Measurements from ENCODE around the gene CCL27.

CCL27 gene

DNA sequence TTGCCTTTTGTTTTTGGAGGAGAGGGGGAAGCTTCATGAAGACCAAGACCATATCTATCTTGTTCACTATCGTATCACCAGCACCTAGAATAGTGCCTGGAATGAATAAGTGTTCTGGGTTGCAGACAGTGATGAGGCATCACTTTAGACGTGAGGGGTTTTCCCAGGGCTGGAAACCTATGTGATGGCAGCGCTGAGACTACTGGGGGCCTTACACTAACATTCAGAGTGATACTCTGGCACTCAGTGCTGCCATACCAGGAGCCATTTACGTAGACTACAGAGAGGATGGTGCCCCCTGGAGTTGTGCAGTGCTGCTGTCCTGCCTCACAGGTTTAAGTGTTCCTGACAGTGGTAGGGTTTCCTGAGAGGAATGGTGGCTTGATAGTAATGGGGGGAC lies 21.7 kb upstream of the CCL27 start:
- peak in 1 of 5 experiments; percentile 19 for DNase-seq

DNA sequence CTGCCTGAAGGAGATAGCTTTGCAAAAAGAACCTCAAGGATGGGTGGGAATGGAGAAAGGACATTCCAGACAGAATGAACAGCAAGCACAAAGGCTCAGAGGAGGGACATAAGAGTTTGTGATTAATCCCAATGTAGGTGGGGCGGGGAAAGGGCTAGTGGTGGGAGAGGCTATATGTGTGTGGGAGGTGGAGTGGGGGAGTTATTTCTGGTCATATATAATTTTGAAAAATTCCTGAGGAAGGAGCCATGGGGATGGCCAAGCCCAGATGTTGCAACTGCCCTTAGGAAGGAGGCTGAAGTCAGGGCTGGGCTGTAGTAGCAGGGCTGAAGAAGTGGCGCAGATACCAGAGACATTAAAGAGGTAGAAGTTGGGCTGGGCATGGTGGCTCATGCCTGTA lies 13.4 kb upstream of the CCL27 start:
- no peak for DNase-seq

DNA sequence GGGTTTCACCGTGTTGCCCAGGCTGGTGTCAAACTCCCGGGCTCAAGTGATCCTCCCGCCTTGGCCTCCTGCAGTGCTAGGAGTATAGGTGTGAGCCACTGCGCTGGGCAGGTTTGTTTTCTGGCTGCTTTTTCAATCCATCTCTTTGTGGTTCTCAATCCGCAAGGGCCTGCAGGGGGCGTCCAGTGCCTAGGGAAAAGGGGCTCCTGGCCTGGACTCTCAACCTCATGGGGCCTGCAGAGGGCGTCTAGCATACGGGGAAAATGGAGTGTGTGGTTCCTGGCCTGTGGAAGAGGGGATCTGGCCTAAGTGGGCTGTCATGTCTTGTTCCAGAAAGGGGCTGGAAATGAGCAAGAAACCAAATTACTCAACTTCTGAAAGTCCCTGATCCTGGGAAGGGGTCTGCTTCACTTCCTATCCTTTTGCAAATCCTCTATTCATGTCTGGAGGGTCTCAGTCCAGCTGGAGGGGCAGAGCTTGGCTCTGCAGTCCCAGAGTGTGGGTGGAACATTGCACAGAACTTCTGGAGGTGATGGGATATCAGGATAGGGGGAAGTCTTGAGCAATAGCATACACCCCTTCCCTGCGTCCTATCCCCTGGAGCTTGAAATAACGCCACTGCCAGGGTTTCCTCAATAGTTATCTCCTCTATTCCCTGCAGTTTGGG lies 12.7 kb upstream of the CCL27 start:
- peak in 3 of 5 experiments; percentile 34 to 45 (median 44) for DNase-seq

DNA sequence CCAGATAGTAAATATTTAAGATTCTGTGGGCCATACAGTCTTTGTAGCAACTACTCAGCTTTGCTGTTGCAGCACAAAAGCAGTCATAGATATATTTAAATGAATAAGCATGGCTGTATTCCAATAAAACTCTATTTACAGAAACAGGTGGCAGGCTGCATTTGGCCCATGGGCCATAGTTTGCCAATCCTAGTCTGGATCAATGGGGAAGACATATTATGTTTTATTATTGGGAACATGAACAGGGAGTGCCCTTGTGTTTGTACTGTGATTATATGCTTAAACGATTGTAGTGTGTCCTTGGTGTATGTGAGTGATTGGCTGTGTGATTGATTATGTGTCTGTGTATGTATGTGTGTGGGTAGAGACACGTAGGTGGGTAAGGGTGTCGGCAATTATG lies 12.0 kb upstream of the CCL27 start:
- no peak for DNase-seq

DNA sequence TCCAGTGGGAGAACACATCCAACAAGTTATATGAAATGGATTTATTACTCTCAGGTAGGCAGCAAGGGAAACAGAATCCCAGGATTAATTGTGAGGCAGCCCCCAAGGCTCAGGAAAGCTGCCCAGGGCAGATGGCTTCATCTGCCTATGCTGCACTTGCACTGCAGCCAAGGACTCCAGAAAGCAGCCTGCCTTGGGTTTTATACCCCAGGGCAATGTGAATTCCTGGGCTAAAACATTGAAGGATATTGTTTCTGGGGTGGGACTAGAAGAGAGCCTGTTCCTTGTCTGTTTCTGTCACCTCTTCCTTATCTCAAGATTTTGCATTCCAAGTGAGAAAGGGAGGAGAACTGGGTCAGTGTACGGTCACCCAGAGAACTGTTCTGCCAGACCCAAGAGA lies 8.8 kb upstream of the CCL27 start:
- DNase-seq: no peak

DNA sequence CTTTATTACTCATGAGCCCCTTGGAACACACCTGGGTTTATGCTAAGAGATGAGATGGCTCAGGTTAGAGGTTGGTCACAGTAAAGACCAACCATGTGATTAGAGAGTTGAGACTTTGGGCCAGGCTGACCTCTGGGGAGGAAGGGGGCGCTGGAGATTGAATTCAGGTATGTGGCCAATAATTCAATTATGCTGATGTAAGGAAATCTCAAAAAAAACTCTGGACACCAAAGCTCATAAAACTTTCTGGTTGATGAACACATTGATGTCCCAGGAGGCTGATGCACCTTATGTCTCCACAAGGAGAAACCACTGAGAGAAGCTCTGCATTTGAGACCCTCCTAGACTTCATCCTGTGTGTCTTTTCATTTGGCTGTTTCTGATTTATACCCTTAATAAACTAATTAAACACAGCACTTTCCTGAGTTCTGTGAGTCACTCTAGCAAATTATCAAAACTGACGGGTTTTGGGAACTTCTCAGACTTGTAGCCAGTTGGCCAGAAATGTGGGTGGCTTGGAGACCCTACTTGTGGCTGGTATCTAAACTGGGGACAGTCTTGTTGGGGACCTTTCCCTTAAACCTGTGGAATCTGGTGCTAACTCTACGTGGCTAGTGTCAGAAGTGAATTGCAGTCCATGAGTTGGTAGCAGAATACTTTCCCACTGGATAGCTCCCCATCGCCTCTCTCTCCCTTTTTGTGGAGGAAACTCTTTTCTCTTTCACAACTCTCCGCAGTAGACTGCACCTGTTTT lies 7.5 kb upstream of the CCL27 start:
- no peak for DNase-seq

DNA sequence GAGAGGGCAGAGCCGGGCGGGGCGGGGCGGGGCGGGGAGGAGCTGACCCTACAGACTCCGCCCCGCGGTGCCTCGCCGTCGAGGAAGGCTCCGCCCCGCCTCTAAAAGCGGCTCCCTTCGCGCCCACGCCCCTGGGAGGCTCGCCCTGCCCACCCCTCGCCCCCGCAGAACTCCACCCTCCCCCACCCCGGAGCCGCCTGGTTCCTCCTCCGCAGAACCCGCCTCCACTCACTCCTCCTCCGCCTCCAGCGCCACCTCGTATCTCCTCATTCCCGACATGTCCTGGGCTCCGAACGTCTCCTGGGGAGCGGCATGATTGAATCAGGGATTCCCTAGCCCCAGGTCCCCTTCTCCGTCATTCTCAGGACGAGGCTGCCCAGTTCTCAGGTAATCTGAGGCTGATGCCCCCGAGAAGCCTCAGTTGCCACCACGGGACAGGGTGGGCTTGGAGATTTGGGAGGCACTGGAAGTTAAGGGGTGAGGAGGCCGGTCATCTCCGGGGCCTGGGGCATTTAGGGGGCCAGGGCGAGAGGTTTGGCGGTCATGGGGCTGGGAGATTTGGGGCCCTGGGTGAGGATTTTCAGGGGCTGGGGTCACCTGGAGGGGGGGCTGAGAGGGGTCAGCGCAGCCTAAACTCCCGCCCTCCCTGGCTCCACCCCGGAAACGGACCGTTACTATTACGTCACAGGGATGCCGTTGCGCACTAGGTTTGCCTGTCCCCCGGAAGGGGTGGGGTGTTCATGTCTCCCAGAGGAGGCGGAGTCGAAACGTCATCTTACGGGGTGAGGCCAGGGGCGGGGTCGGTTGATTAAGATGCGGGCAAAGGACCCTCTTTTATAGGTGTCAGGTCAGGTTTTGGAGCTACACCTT lies 3.2 kb upstream of the CCL27 start:
- peak; percentile 71 to 93 (median 88) for DNase-seq

DNA sequence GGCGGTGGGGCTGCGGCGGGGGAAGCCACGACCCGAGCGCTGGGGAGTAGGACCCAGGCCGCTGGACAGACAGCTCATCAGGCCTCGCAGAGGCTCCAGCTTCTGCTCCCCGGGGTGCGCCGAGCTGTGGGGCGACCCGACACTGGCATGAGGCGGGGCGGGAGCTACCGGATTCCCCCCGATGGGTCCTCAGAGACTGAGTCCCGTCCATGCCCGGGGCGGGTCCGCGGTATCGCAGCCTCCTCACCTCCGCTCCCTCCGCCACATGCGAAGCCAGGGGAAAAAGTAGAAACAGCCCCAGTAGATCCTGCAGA lies 2.6 kb upstream of the CCL27 start:
- no peak for DNase-seq

DNA sequence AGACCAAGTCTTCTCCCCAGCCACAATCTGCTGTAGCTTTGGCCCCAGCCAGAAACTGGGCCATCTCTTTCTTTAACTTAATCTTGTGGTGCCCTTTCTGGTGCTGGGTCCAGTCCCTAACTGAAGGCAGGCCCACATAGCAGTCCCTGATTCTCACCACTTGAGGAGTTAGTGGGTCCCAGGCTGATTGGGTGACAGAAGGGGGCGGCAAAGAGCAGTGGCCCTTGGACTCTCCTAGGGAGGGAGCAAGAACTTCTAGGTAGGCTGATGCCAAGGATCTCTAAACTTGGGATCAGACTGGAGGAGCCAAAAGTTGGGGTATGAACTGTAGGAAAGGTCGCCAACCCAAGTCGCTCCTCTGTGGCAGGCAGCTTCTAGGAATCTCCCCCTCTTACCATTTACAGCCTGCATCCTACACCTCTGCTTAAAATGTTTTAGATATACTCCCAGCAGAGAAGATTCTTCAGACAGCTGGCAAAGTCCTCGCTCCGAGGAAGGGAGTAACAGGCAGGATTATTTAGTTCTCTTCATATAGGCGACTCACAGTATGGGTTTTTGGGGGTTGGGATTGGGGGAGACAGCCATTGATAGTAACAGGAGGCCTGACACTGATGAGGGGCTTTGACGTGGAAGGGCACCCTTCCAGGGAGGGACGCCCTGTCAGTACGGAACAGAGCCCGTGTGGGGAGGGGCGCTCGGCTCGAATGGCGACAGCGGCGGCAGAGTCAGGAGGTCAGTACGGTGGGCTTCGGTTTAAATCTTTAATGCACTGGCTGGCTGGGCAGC lies 2.0 kb upstream of the CCL27 start:
- peak; percentile 48 to 76 (median 55) for DNase-seq

DNA sequence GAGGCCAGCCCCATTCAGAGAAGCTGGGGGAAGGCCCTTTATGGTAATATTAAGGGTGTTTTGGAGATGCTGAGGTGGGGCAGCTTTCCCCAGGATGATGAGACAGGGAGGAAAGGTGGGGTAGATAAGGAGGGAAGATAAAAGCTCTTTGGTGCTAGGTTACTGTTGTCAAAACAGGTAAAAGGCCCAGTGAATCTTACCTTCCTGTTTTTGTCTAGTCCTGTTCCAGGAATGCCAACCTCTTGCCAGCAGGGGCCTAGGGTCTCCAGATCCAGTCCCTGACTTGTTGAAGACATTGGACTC lies 797 bp upstream of the CCL27 start:
- DNase-seq: peak in 3 of 5 experiments; percentile 32 to 43 (median 38)

DNA sequence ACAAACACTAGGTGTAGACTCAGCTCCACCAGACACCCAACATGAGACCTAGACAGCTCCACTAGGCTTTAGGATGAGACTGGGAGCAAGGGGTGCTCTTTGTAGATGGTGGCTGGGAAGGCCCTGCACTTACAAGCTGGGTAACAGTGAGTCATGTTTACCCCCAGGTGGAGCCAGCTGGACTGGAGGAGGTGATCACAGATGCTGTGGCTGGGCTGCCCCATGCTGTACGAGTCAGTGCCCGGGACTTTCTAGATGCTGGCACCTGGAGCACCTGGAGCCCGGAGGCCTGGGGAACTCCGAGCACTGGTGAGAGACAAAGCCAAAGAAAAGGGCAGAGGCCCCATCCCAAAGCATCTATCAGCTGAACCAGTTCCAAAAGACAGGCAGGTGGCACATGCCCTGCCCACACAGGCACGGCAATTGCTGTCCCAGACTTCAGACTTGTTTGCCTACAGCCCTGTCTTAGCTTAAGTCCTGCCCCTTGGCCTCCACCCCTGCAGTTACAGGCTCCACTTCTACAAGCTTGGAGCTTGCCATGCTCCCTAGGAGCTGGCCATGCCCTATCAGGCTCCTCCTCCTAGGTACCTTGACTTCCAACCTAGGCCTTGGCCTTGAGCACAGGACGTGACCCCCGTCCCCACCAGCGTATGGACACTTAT lies 2.7 kb downstream of the CCL27 start:
- DNase-seq: no peak

DNA sequence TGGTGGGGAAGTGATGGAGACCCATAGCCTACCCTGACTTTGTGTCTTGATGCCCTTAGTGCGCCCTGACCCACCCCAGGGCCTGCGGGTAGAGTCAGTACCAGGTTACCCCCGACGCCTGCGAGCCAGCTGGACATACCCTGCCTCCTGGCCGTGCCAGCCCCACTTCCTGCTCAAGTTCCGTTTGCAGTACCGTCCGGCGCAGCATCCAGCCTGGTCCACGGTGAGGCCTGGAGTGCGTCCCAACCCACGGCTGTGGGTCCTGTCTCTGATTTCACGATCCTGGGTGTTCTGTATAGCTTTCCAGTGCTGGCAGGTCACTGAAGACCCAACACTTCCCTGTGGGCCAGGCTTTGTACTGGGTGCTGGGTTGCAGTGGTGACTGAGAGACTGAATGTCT lies 4.0 kb downstream of the CCL27 start:
- no peak for DNase-seq

DNA sequence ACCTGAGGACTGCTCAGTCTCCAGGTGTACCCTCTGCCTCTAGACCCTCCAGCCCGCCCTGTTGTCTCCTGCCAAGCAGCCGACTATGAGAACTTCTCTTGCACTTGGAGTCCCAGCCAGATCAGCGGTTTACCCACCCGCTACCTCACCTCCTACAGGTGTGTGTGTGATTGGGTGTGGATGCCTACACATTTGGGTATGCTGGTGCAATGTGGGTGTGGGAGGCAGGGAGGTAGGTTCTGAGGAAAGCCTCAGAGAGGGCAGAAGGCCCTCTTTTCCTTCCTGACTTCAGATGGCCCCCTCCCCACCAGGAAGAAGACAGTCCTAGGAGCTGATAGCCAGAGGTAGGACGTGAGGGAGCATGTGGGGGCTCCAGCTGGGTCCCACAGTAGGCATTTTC lies 5.5 kb downstream of the CCL27 start:
- DNase-seq: no peak

DNA sequence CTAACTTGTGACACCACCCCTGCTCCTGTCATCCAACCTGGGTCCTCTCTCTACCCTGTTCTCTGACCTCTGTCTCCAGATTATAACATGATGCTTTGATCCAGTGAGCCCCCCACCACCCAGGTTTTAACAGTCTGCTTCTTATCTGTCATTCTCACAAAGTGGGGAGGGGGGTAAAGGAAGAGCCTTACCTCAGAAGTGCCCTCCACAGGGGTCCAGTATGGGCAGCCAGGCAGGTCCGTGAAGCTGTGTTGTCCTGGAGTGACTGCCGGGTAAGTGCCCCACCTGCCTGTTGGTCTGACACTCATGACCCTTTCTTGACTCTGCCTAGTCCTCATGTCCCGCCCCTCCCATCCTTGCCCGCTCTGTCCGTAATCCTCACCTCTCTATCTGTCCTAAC lies 7.1 kb downstream of the CCL27 start:
- no peak for DNase-seq

DNA sequence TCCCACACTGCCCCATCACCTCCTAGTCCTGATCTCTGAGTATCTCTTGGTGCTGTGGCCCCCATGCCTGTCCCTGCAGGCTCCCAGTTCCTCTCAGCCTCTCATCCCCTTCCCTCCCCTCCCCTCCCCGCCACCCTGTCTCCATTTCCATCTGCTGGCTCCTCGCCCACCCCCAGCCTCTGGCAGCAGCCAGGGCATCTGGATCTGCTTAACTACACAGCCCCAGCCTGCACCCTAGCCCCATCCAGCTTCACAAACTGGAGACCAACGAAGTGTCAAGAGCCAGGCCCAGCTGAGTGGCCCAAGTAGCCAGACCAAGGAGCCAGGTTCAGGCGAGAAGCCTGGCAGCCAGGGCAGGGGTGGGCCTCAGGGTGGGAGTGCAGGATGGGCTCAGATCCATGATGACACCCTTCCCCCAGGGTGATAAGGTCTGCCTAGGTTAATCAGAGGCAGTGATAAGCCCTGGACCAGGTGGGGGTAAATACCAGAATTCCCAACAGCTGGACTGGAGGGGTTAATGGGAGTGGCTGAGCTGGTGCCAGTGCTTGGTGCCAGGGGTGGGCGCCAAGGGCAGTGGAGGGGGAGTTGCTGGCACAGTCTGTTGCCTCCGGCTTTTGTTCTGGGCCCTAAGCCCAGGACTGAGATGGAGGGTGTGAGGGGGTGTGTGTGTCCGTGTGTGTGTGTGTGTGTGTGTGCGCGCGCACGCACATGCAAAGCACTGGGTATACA lies 8.0 kb downstream of the CCL27 start:
- no peak for DNase-seq

DNA sequence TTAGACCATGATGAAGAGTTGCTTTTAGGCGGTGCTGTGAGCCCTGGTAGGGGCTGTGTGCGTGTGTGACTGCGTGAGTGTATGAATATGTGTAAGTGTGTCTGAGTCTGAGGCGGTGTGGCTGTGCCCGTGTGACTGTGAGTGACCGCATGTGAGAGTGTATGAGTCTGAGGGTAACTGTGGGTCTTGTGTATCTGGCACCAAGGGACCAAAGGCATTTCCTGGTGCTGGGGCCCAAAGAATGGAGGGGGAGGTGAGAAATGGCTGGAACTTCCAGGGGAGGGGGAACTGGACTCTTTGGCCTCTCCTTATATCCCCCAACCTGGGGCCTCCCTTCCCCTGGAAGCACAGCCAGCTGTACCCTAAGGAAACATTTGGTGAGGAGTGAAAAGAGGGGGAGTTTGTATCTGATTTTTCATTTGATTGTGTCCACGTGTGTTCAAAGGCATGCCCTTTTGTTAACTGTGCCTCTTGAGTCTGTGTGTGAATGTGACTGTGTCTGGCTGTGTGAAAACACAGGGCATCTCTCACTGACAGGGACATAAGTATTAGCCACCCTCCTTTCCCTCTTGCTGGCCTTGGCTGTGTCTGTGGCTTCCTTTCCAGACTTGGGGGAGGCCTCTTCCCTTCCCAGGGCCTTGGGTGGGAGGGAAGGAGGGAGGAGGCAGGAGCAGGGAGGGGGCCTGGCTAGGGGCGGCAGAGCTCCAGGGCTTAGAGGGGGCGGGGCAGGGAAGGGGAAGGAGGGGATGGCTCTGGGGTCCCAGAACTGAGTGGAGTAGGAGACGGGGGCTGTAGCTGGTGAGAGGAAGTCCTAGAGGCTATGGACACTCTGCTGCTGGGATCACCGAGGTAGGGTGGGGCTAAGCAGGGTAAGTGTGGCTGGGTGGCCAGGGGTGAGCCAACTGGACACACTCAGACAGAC lies 9.0 kb downstream of the CCL27 start:
- DNase-seq: no peak

DNA sequence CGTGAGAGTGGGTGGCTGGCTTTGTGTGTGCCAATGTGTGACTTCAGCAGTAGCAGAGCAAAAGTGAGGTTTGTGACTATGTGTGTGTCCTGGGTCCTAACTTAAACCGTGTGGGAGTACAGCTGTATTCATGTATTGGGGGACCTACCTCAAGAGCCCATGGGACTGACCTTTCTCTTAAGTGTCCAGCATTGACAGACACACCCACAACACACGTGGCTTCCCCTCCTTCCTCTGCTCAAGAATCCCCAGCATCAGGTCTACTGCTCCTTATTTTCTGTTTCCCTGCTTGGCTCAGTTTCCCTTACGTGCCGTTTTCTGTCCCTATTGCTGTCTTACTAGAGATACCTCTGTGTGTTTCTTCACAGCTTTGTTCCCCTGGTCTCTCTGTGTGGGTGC lies 9.9 kb downstream of the CCL27 start:
- DNase-seq: no peak

DNA sequence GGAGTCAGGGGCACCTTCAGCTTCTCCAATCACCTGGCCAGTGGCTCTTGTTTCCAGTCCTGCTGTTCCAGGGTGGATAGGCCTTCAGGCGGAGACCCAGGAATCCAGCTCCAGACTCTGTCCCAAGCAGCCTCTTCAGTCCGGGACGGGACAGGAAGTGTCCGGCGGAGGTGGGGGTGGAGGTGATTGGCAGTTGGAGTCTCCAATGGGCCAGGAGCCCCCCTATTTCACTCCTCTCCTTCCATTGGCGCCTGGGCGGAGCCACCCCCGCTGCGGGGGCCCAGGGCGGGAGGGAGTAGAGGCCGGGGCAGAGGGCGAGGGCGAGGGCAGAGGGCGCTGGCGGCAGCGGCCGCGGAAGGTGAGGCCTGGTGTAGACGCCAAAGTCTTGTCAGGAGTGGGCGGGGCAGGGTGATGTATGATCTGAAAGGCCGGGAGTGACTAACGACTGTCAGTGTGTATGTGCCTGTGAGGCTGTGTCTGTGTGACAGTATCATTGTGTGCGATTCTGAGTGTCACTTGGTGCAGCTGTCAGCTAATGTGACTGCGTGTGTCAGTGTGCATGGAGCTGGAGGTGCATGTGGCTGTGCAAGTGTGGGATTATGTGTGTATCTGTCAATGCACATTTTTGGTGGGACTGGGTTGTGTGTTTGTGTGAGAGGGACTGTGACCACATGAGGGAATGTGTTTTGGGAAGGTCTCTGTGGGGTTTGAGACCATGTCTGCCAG lies 10.4 kb downstream of the CCL27 start, which contains the start of gene IL11RA:
IL11RA (plus strand) TSS at position 310 of the 726 bp plus-strand sequence. CDS start 3,033 bp downstream, outside the sequence.
- peak in 2 of 5 experiments; percentile 44 to 79 for DNase-seq

DNA sequence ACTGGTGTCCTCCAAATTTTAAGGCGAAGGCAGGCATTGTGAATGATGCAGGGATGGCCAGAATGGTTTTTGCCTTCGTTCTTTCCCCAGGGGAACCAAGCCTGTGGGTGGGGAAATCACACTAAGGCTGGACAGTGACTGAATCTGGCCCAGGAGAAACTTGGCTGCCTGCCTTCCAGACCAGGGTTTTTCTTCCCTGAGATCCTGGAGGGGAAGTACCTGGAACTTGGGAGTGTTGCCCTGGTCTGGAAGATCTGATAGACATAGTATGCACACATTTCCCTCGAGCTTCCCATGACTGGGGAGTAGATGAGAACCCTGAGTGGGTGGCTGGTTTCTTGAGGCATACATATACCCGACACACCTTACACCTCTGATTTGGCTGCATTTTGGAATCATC lies 11.1 kb downstream of the CCL27 start:
- no peak for DNase-seq

DNA sequence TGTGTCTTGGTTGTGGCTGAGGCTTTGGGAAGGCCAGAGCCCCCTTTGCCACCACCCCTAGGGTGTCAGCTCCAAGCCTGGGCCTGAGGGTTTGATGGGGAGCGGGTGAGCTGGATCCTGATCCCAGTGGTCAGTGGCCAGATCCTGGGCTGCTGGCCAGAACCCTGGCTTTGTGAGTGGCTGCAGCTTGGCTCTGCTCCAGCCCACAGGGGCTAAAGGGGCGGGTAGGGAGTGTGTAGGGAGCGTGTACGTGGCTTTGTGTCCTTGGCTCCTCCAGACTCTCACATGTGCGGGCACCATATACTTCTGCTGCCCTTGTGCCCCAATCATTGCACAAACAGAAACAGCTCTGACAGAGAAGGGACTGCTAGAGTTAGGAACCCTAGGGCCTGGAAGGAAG lies 11.6 kb downstream of the CCL27 start:
- no peak for DNase-seq

Measured in T-helper 2 cell (primary cell).